ENCODE data around the gene THSD4.

- TF ChIP-seq EZH2phosphoT487 (IDR thresholded peaks at IDR 0.05; ENCODE audit: low read length): no peak
- TF ChIP-seq, protein P1, sequence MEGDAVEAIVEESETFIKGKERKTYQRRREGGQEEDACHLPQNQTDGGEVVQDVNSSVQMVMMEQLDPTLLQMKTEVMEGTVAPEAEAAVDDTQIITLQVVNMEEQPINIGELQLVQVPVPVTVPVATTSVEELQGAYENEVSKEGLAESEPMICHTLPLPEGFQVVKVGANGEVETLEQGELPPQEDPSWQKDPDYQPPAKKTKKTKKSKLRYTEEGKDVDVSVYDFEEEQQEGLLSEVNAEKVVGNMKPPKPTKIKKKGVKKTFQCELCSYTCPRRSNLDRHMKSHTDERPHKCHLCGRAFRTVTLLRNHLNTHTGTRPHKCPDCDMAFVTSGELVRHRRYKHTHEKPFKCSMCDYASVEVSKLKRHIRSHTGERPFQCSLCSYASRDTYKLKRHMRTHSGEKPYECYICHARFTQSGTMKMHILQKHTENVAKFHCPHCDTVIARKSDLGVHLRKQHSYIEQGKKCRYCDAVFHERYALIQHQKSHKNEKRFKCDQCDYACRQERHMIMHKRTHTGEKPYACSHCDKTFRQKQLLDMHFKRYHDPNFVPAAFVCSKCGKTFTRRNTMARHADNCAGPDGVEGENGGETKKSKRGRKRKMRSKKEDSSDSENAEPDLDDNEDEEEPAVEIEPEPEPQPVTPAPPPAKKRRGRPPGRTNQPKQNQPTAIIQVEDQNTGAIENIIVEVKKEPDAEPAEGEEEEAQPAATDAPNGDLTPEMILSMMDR (IDR thresholded peaks at IDR 0.05; ENCODE audit: low read length): no peak
- no peak for TF ChIP-seq EZH2 (optimal IDR thresholded peaks at IDR 0.05; ENCODE audit: low read depth, low read length)
Observed at GRCh38 chr15:71489570-71489969, 374.3 kb downstream of the THSD4 start.

Measured in MM.1S (cell line).